ENCODE data around the gene TRDMT1. TPM values are rescaled to one million over a fixed set of nuclear protein-coding genes. Genes with fewer than 3 reads are reported as not detected.

Gene TRDMT1
- total RNA-seq, 3 donors from 2014 or later (not counting 1 experiment from before 2014, with no cell fraction given) = 11.0 to 21.8 (median 14.4) TPM

GRCh38 chr10:17155826-17156225, 45.6 kb downstream of the TRDMT1 start:
- DNase-seq = no peak
- H3K9me3 Mint-ChIP-seq = no peaks in the 10 kb centered on the region
- H3K36me3 Mint-ChIP-seq = no peaks in the 10 kb centered on the region
- Histone ChIP-seq H3K27me3 (ENCODE audit: control insufficient read depth, insufficient read depth, low read length) (no peaks in the 10 kb centered on the region), H3K4me3 (ENCODE audit: low read length) (no peak overlapping the region), H3K36me3 (ENCODE audit: control insufficient read depth, insufficient read depth, low read length) (peaks cover 2% of the 10 kb centered on the region), H3K4me1 (ENCODE audit: control insufficient read depth, insufficient read depth, low read length) (no peaks in the 10 kb centered on the region), H3K27ac (ENCODE audit: low read length) (no peak overlapping the region), H3K9me3 (ENCODE audit: control insufficient read depth, insufficient read depth, low read length) (no peaks in the 10 kb centered on the region)
- H3K27ac Mint-ChIP-seq = no peak overlapping the region
- no peaks in the 10 kb centered on the region for H3K27me3 Mint-ChIP-seq (ENCODE audit: low read depth in 2 of 2)
- no peak overlapping the region for H3K4me3 Mint-ChIP-seq
- no peak for ATAC-seq
- intact Hi-C loops (cut with micrococcal nuclease) = no loop called here
- H3K4me1 Mint-ChIP-seq = no peaks in the 10 kb centered on the region
- TF ChIP-seq CTCF (IDR thresholded peaks at IDR 0.05) = no peak

GRCh38 chr10:17154116-17154515, 47.4 kb downstream of the TRDMT1 start:
- Mint-ChIP-seq H3K9me3 (no peaks in the 10 kb centered on the region), H3K36me3 (no peaks in the 10 kb centered on the region), H3K4me1 (no peaks in the 10 kb centered on the region), H3K27me3 (ENCODE audit: low read depth in 2 of 2) (no peaks in the 10 kb centered on the region), H3K4me3 (no peak overlapping the region), H3K27ac (no peak overlapping the region)
- Histone ChIP-seq H3K27ac (ENCODE audit: low read length) (no peak overlapping the region), H3K4me1 (ENCODE audit: control insufficient read depth, insufficient read depth, low read length) (no peaks in the 10 kb centered on the region), H3K27me3 (ENCODE audit: control insufficient read depth, insufficient read depth, low read length) (no peaks in the 10 kb centered on the region), H3K4me3 (ENCODE audit: low read length) (no peak overlapping the region), H3K36me3 (ENCODE audit: control insufficient read depth, insufficient read depth, low read length) (peaks cover 2% of the 10 kb centered on the region), H3K9me3 (ENCODE audit: control insufficient read depth, insufficient read depth, low read length) (no peaks in the 10 kb centered on the region)
- intact Hi-C loops (cut with micrococcal nuclease) = no loop called here
- no peak for ATAC-seq
- TF ChIP-seq CTCF (IDR thresholded peaks at IDR 0.05) = no peak
- no peak for DNase-seq

- DNase-seq (no peak), ATAC-seq (no peak)
- H3K27me3 Mint-ChIP-seq (ENCODE audit: low read depth in 2 of 2) = no peaks in the 10 kb centered on the region
- H3K4me1 Mint-ChIP-seq = no peaks in the 10 kb centered on the region
- WGBS (ENCODE audit: insufficient coverage) = 97% methylated on average over 4 of the region's 5 CpGs
- intact Hi-C loops (cut with micrococcal nuclease) = no loop called here
- H3K27me3 ChIP-seq (ENCODE audit: control insufficient read depth, insufficient read depth, low read length) = no peaks in the 10 kb centered on the region
- no peaks in the 10 kb centered on the region for H3K9me3 Mint-ChIP-seq
- peaks cover 2% of the 10 kb centered on the region for H3K36me3 ChIP-seq (ENCODE audit: control insufficient read depth, insufficient read depth, low read length)
- no peak overlapping the region for H3K27ac Mint-ChIP-seq
- H3K4me1 ChIP-seq (ENCODE audit: control insufficient read depth, insufficient read depth, low read length) = no peaks in the 10 kb centered on the region
- no peaks in the 10 kb centered on the region for H3K9me3 ChIP-seq (ENCODE audit: control insufficient read depth, insufficient read depth, low read length)
- no peak overlapping the region for H3K4me3 Mint-ChIP-seq
- no peak overlapping the region for H3K4me3 ChIP-seq (ENCODE audit: low read length)
- no peak for TF ChIP-seq CTCF (IDR thresholded peaks at IDR 0.05)
- no peaks in the 10 kb centered on the region for H3K36me3 Mint-ChIP-seq
- no peak overlapping the region for H3K27ac ChIP-seq (ENCODE audit: low read length)
Measured at GRCh38 chr10:17153321-17153720, 48.2 kb downstream of the TRDMT1 start.

- Mint-ChIP-seq H3K4me1 (no peaks in the 10 kb centered on the region), H3K36me3 (no peaks in the 10 kb centered on the region), H3K9me3 (no peaks in the 10 kb centered on the region), H3K27me3 (ENCODE audit: low read depth in 2 of 2) (no peaks in the 10 kb centered on the region), H3K4me3 (no peak overlapping the region), H3K27ac (no peak overlapping the region)
- Histone ChIP-seq H3K27me3 (ENCODE audit: control insufficient read depth, insufficient read depth, low read length) (no peaks in the 10 kb centered on the region), H3K27ac (ENCODE audit: low read length) (no peak overlapping the region), H3K9me3 (ENCODE audit: control insufficient read depth, insufficient read depth, low read length) (no peaks in the 10 kb centered on the region), H3K4me3 (ENCODE audit: low read length) (no peak overlapping the region), H3K36me3 (ENCODE audit: control insufficient read depth, insufficient read depth, low read length) (peaks cover 2% of the 10 kb centered on the region), H3K4me1 (ENCODE audit: control insufficient read depth, insufficient read depth, low read length) (no peaks in the 10 kb centered on the region)
- no peak for TF ChIP-seq CTCF (IDR thresholded peaks at IDR 0.05)
- DNase-seq (no peak), ATAC-seq (no peak)
- 100% methylated on average over 1 of the region's 1 CpG for WGBS (ENCODE audit: insufficient coverage)
- intact Hi-C loops (cut with micrococcal nuclease) = no loop called here
Measured at GRCh38 chr10:17151716-17152115, 49.8 kb downstream of the TRDMT1 start.
